ENCODE data around the gene GSTM3. TPM values are rescaled to one million over a fixed set of nuclear protein-coding genes. Genes with fewer than 3 reads are reported as not detected.
"Not testable (repeated sequence)": the region's sequence is repeated elsewhere in the genome, so short reads cannot be mapped to it uniquely, and the experiment has no call there.

Gene GSTM3
- total RNA-seq, 1 experiment from 2014 or later, result not detected

DNA sequence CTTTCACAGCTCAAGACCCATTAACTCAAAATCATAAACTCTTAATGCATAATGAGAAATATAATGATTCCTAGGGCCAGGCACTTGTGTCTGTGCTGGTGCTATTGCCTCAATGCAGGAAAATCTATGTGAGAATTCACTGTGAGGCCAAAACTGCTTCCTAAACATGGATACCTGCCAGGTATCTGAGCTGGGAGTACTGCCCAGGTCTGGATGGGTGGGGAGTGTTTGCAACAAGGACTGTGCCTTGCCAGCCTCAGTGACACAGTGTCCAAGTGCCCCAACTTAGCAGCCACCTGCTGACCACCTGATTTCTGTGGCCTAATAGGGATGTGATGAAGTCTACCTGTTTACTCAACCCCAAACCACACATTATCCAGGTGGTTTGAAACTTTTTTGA is 31.0 kb downstream of the GSTM3 start:
- CTCF ChIA-PET, result interaction anchor here (0.7 kb wide), 1 partner anchor 39 kb away, joined by 5 read pairs; no protein-coding TSS in a partner anchor
- intact Hi-C loops (cut with micrococcal nuclease); POLR2A ChIA-PET: not testable (repeated sequence)

DNA sequence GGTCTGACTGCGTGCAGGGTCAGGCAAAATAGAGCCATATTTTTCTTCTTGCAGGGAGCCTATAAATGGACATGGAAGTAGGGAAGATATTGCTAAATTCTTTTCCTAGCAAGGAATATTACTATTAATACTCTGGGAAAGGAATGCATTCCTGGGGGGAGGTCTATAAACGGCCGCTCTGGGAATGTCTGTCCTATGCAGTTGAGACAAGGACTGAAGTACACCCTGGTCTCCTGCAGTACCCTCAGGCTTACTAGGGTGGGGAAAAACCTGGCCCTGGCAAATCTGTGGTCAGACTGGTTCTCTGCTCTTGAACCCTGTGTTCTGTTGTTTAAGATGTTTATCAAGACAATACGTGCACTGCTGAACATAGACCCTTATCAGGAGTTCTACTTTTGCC is 31.9 kb downstream of the GSTM3 start:
- BruUV-seq (replicated peaks); H3K27me3 Mint-ChIP-seq (ENCODE audit: insufficient read depth, unreplicated experiment); H3K4me3 Mint-ChIP-seq (ENCODE audit: unreplicated experiment); intact Hi-C loops (cut with micrococcal nuclease); H3K36me3 Mint-ChIP-seq (ENCODE audit: insufficient read depth, unreplicated experiment); DNase-seq (ENCODE audit: unreplicated experiment); POLR2A ChIA-PET; H3K4me1 Mint-ChIP-seq (ENCODE audit: insufficient read depth, unreplicated experiment); H3K27ac Mint-ChIP-seq (ENCODE audit: low read depth, unreplicated experiment): not testable (repeated sequence)
- peaks cover 27% of the 10 kb centered on the region for H3K9me3 Mint-ChIP-seq (ENCODE audit: unreplicated experiment)
- CTCF ChIA-PET, result interaction anchor here (0.7 kb wide), 1 partner anchor 38 kb away, joined by 5 read pairs; no protein-coding TSS in a partner anchor

More for the DNA sequence above, 31.0 kb downstream of the GSTM3 start:
- H3K9me3 Mint-ChIP-seq (ENCODE audit: unreplicated experiment), result peaks cover 18% of the 10 kb centered on the region
- not testable (repeated sequence) for DNase-seq (ENCODE audit: unreplicated experiment); H3K4me3 Mint-ChIP-seq (ENCODE audit: unreplicated experiment); H3K36me3 Mint-ChIP-seq (ENCODE audit: insufficient read depth, unreplicated experiment); H3K27me3 Mint-ChIP-seq (ENCODE audit: insufficient read depth, unreplicated experiment); BruUV-seq (replicated peaks); H3K27ac Mint-ChIP-seq (ENCODE audit: low read depth, unreplicated experiment); H3K4me1 Mint-ChIP-seq (ENCODE audit: insufficient read depth, unreplicated experiment)

DNA sequence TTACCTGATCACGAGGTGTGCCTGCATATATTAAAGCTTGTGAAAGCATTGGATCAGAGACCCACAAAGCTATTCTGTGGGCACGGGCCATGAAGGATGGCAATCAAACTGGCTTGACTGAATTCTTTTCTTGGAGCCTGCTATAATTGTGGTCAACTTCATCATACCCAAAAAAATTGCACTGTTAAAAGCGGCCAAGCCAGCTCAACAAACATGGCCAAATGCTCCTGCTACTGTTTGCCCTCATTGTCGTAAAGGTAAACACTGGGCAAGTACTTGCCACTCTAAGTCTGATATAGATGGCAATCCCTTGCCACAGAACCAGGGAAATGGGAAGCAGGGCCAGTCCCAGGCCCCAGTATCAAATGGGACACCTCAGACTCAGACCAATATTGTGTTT is 35.4 kb downstream of the GSTM3 start:
- no peak for DNase-seq (ENCODE audit: unreplicated experiment)
- intact Hi-C loops (cut with micrococcal nuclease), result no loop called here
- CTCF ChIA-PET, result interaction anchor here (0.6 to 0.9 kb wide), 3 partner anchors 62 to 391 kb away, joined by 3 to 5 read pairs (median 3); no protein-coding TSS in a partner anchor
- POLR2A ChIA-PET, result interaction anchor here (0.9 kb wide), 1 partner anchor 86 kb away, joined by 3 read pairs; the partner anchor contains the start of gene GNAT2
- Mint-ChIP-seq H3K27ac (ENCODE audit: low read depth, unreplicated experiment) (no peak overlapping the region), H3K4me3 (ENCODE audit: unreplicated experiment) (no peak overlapping the region), H3K27me3 (ENCODE audit: insufficient read depth, unreplicated experiment) (no peaks in the 10 kb centered on the region), H3K36me3 (ENCODE audit: insufficient read depth, unreplicated experiment) (no peaks in the 10 kb centered on the region), H3K4me1 (ENCODE audit: insufficient read depth, unreplicated experiment) (no peaks in the 10 kb centered on the region), H3K9me3 (ENCODE audit: unreplicated experiment) (peaks cover 29% of the 10 kb centered on the region)
- no TSS peak for BruUV-seq (replicated peaks)
- TF ChIP-seq, protein P1, sequence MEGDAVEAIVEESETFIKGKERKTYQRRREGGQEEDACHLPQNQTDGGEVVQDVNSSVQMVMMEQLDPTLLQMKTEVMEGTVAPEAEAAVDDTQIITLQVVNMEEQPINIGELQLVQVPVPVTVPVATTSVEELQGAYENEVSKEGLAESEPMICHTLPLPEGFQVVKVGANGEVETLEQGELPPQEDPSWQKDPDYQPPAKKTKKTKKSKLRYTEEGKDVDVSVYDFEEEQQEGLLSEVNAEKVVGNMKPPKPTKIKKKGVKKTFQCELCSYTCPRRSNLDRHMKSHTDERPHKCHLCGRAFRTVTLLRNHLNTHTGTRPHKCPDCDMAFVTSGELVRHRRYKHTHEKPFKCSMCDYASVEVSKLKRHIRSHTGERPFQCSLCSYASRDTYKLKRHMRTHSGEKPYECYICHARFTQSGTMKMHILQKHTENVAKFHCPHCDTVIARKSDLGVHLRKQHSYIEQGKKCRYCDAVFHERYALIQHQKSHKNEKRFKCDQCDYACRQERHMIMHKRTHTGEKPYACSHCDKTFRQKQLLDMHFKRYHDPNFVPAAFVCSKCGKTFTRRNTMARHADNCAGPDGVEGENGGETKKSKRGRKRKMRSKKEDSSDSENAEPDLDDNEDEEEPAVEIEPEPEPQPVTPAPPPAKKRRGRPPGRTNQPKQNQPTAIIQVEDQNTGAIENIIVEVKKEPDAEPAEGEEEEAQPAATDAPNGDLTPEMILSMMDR (IDR thresholded peaks at IDR 0.05; ENCODE audit: unreplicated experiment), result no peak

DNA sequence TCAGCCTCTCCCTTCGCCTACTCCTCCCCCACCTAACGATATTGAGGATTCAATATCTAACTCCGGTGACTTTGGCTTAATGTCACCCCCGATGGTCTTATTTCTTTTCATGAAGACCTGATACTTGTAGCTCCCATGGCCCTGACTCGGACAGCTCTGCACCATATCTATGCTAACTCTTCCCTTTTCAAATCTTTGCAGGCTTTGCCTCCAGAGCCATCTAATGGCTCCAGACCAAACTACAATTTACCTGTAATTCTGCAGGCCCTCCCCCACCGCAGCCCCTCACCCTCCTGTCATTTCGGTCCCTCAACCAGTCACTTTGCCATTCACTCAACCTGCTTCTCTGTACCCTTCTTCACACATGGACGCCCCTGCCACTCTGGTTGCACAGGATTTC is 36.7 kb downstream of the GSTM3 start:
- intact Hi-C loops (cut with micrococcal nuclease), result no loop called here
- Mint-ChIP-seq H3K27ac (ENCODE audit: low read depth, unreplicated experiment) (no peak overlapping the region), H3K4me3 (ENCODE audit: unreplicated experiment) (no peak overlapping the region), H3K27me3 (ENCODE audit: insufficient read depth, unreplicated experiment) (no peaks in the 10 kb centered on the region), H3K4me1 (ENCODE audit: insufficient read depth, unreplicated experiment) (no peaks in the 10 kb centered on the region), H3K36me3 (ENCODE audit: insufficient read depth, unreplicated experiment) (no peaks in the 10 kb centered on the region), H3K9me3 (ENCODE audit: unreplicated experiment) (peaks cover 26% of the 10 kb centered on the region)
- TF ChIP-seq, protein P1 (IDR thresholded peaks at IDR 0.05; ENCODE audit: unreplicated experiment), result no peak
- POLR2A ChIA-PET, result no interaction called here
- no peak for DNase-seq (ENCODE audit: unreplicated experiment)
- no TSS peak for BruUV-seq (replicated peaks)
- CTCF ChIA-PET, result no interaction called here

DNA sequence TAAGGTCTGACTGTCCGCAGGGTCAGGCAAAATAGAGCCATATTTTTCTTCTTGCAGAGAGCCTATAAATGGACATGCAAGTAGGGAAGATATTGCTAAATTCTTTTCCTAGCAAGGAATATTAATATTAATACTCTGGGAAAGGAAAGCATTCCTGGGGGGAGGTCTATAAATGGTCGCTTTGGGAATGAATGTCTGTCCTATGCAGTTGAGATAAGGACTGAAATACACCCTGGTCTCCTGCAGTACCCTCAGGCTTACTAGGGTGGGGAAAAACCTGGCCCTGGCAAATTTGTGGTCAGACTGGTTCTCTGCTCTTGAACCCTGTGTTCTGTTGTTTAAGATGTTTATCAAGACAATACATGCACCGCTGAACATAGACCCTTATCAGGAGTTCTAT is 37.9 kb downstream of the GSTM3 start:
- POLR2A ChIA-PET; BruUV-seq (replicated peaks); H3K4me3 Mint-ChIP-seq (ENCODE audit: unreplicated experiment); H3K36me3 Mint-ChIP-seq (ENCODE audit: insufficient read depth, unreplicated experiment); DNase-seq (ENCODE audit: unreplicated experiment); H3K4me1 Mint-ChIP-seq (ENCODE audit: insufficient read depth, unreplicated experiment); H3K27me3 Mint-ChIP-seq (ENCODE audit: insufficient read depth, unreplicated experiment); intact Hi-C loops (cut with micrococcal nuclease); H3K27ac Mint-ChIP-seq (ENCODE audit: low read depth, unreplicated experiment); CTCF ChIA-PET: not testable (repeated sequence)
- H3K9me3 Mint-ChIP-seq (ENCODE audit: unreplicated experiment), result peaks cover 13% of the 10 kb centered on the region

DNA sequence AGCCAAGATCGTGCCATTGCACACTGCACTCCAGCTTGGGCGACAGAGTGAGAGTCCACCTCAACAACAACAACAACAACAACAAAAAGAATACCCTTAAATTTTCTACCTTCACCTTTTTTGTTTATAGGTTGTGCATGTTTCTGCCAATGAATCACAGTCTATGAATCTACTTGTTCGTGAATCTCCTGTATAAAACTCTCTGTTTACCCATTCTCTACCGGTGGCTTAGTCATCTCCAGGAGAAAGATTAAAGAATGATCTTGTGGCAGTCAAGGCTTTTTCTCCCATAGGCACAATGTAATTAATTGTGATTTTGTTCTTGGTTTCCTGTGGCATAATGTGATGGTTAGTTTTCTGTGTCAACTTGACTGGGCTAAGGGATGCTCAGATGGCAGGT is 43.0 kb downstream of the GSTM3 start:
- H3K9me3 Mint-ChIP-seq (ENCODE audit: unreplicated experiment); H3K27me3 Mint-ChIP-seq (ENCODE audit: insufficient read depth, unreplicated experiment); BruUV-seq (replicated peaks); H3K4me1 Mint-ChIP-seq (ENCODE audit: insufficient read depth, unreplicated experiment); H3K36me3 Mint-ChIP-seq (ENCODE audit: insufficient read depth, unreplicated experiment); CTCF ChIA-PET; intact Hi-C loops (cut with micrococcal nuclease); DNase-seq (ENCODE audit: unreplicated experiment); H3K4me3 Mint-ChIP-seq (ENCODE audit: unreplicated experiment); POLR2A ChIA-PET; H3K27ac Mint-ChIP-seq (ENCODE audit: low read depth, unreplicated experiment): not testable (repeated sequence)
